ENCODE measurements around the gene OR7C1.
"Not testable (repeated sequence)": the region's sequence is repeated elsewhere in the genome, so short reads cannot be mapped to it uniquely, and the experiment has no call there.

The OR7C1 gene

GRCh38 chr19:14765403-14765802 is 69.6 kb downstream of the OR7C1 start:
- ATAC-seq: peak; percentile 34
- not testable (repeated sequence) for DNase-seq

GRCh38 chr19:14764401-14764800 is 70.6 kb downstream of the OR7C1 start:
- DNase-seq: no peak
- ATAC-seq: no peak

GRCh38 chr19:14763497-14764145 is 71.4 kb downstream of the OR7C1 start:
- no peak for ATAC-seq
- DNase-seq: no peak

- ATAC-seq (no peak), DNase-seq (no peak)
Measured at GRCh38 chr19:14762111-14762510, 72.9 kb downstream of the OR7C1 start.

GRCh38 chr19:14761607-14762006 is 73.4 kb downstream of the OR7C1 start:
- ATAC-seq: no peak
- DNase-seq: no peak

GRCh38 chr19:14758816-14759215 is 76.2 kb downstream of the OR7C1 start:
- ATAC-seq (no peak), DNase-seq (no peak)

- ATAC-seq (no peak), DNase-seq (no peak)
Measured at GRCh38 chr19:14748601-14749000, 86.4 kb downstream of the OR7C1 start.
